Activated T-helper 2 cell treated with anti-CD3 and anti-CD28 coated beads, Interferon-gamma antibody, Interleukin-2, Interleukin-4, amounts not matched to agents 10 μg/mL and 5 μg/mL and 100 μg/mL, durations not matched to agents 14 hours and 24 hours and 36 hours (primary cell): ENCODE measurements around the gene PHACTR1. TPM values are rescaled to one million over a fixed set of nuclear protein-coding genes. Genes with fewer than 3 reads are reported as not detected.
"Not testable (repeated sequence)": the region's sequence is repeated elsewhere in the genome, so short reads cannot be mapped to it uniquely, and the experiment has no call there.

Experiments
- DNase-seq: peaks from one replicate; pipeline ENCODE4 v3.0.0; 2021; ENCODE audit warnings: low spot score
- H3K27ac Mint-ChIP-seq: one replicate; pipeline ENCODE4 v1.8.0; 2021; ENCODE audit warnings: mixed read lengths
- H3K27me3 Mint-ChIP-seq: one replicate; pipeline ENCODE4 v1.8.0; 2021; ENCODE audit warnings: low read depth, mixed read lengths
- H3K36me3 Mint-ChIP-seq: one replicate; pipeline ENCODE4 v1.8.0; 2021; ENCODE audit warnings: low read depth, mixed read lengths
- H3K4me1 Mint-ChIP-seq: one replicate; pipeline ENCODE4 v1.8.0; 2021; ENCODE audit warnings: low read depth, mixed read lengths
- H3K4me3 Mint-ChIP-seq: one replicate; pipeline ENCODE4 v1.8.0; 2021; ENCODE audit warnings: low read depth, mild to moderate bottlenecking, moderate library complexity, mixed read lengths
- H3K9me3 Mint-ChIP-seq: one replicate; pipeline ENCODE4 v1.8.0; 2021; ENCODE audit warnings: mixed read lengths
- intact Hi-C: fragments of 100-400 bp; cut with micrococcal nuclease; formaldehyde crosslinking; loops from one replicate; pipeline ENCODE4 v1.15.1; 2023
- total RNA-seq: library from RNA; stranded (reverse); gene quantifications from 2 replicates; pipeline ENCODE4 v1.2.3, GENCODE V29; 2022

PHACTR1 gene
- total RNA-seq, 1 donor from 2014 or later: 0.11 TPM

DNA sequence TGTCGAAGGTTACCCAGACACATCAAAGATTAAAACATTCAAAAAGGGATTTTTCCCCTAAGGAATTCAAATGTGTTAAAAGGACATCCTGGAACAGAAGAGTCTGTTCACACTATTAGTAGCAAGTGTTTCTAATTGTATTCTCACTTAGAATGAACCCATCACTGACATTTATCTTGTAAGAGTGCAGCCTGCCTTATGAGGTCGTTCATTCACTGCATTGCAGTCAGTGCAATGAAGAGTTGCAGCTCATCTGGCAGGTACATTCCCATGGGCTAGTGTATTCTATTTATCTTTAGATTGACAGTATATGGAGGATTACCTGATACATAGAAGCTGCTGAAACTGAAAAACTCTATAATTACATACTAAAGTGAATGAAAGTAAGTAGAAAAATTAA is 36.5 kb downstream of the PHACTR1 start:
- H3K9me3 Mint-ChIP-seq: no peaks in the 10 kb centered on the region
- no peaks in the 10 kb centered on the region for H3K36me3 Mint-ChIP-seq
- intact Hi-C loops: no loop called here
- H3K27ac Mint-ChIP-seq: no peak overlapping the region
- peaks cover 17% of the 10 kb centered on the region for H3K27me3 Mint-ChIP-seq
- H3K4me3 Mint-ChIP-seq: no peak overlapping the region
- no peaks in the 10 kb centered on the region for H3K4me1 Mint-ChIP-seq
- DNase-seq: no peak

GRCh38 chr6:12760226-12760625 is 43.7 kb downstream of the PHACTR1 start:
- no peak for DNase-seq
- no peaks in the 10 kb centered on the region for H3K36me3 Mint-ChIP-seq
- no peak overlapping the region for H3K27ac Mint-ChIP-seq
- H3K9me3 Mint-ChIP-seq: no peaks in the 10 kb centered on the region
- H3K4me3 Mint-ChIP-seq: no peak overlapping the region
- no peaks in the 10 kb centered on the region for H3K27me3 Mint-ChIP-seq
- no peaks in the 10 kb centered on the region for H3K4me1 Mint-ChIP-seq
- intact Hi-C loops: no loop called here

GRCh38 chr6:12760911-12761310 is 44.3 kb downstream of the PHACTR1 start:
- Mint-ChIP-seq H3K4me1 (no peaks in the 10 kb centered on the region), H3K27me3 (no peaks in the 10 kb centered on the region), H3K36me3 (no peaks in the 10 kb centered on the region), H3K9me3 (no peaks in the 10 kb centered on the region), H3K27ac (no peak overlapping the region), H3K4me3 (no peak overlapping the region)
- intact Hi-C loops: no loop called here
- no peak for DNase-seq

DNA sequence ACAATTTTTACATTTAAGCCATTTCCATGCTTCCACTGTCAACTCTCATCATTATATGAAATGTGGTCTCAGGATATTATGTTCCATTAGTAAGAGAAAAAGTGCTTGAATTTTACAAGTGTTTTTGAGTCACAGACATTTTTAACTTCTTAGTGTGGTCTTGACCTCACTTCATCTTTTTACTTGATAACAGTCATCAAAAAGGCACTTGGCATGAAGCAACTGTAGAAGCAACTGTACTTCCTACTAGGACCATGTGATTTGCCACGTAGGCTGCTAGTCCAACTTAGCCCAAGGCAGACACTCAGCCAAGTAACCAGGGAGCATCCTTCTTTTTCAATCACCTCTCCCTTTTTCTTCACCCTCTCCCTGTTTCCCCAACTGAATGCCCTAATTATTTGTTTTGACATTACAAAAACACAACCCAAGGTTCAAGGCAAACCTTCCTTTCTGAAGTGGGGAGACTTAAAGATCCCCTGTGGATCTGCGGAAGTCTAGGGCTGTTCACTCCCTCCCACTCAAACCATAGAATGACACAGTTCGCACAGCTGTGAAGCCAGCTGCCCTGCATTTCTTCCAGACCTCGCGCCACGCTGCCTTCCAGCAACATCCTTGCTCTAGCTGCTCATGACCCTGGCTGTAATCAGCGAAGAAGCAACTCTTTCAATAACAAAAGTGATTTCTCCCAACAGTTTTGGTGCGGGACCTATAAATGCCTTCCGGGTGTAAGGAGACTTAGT is 45.0 kb downstream of the PHACTR1 start:
- no peak for DNase-seq
- intact Hi-C loops: no loop called here
- no peaks in the 10 kb centered on the region for H3K4me1 Mint-ChIP-seq

GRCh38 chr6:12762731-12763434 is 46.3 kb downstream of the PHACTR1 start:
- intact Hi-C loops, H3K27me3 Mint-ChIP-seq, H3K9me3 Mint-ChIP-seq, H3K4me1 Mint-ChIP-seq, DNase-seq, H3K4me3 Mint-ChIP-seq, H3K27ac Mint-ChIP-seq, H3K36me3 Mint-ChIP-seq: not testable (repeated sequence)

More for the DNA sequence above, 45.0 kb downstream of the PHACTR1 start:
- Mint-ChIP-seq H3K9me3 (no peaks in the 10 kb centered on the region), H3K27ac (no peak overlapping the region), H3K27me3 (no peaks in the 10 kb centered on the region), H3K36me3 (no peaks in the 10 kb centered on the region), H3K4me3 (no peak overlapping the region)

DNA sequence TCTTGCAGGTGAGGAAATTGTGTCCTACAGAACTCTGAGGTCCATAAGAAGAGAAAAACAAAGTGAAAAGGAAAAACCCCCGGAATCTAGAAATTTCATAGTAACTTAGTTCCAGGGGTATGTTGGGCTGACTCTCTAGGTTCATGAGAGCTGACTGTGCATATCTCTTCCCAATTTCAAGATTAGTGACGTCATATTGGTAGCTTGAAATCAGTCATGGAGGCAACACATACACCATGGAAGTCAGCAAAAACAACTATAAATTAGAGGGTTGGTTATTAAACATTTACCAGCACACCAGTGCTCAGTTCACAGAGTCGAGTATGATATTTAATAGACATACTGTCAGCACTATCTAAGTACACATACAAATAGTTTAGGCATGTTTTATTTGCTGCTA is 49.8 kb downstream of the PHACTR1 start:
- Mint-ChIP-seq H3K27me3 (no peaks in the 10 kb centered on the region), H3K4me1 (no peaks in the 10 kb centered on the region), H3K36me3 (no peaks in the 10 kb centered on the region), H3K27ac (no peak overlapping the region), H3K4me3 (no peak overlapping the region), H3K9me3 (no peaks in the 10 kb centered on the region)
- intact Hi-C loops: no loop called here
- no peak for DNase-seq

DNA sequence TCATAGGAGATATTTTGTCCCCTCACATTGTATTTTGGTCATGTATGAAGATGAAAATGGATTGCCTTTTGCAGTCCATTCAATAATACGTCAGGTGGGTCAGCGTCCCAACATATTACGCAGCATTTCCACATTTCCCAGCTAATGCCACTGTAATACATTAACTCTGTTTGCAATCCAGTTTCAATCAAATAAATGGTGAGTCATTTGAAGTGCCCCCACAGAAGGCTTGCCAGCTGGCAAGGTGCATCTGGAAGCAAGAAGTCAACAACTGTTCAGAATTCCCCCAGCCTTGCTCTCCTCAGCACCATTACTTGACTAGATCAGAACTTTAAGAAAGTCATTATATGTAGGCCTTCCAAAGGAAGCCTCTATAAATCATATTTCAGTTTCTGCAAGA is 50.4 kb downstream of the PHACTR1 start:
- H3K27ac Mint-ChIP-seq: no peak overlapping the region
- intact Hi-C loops: no loop called here

GRCh38 chr6:12769556-12770256 is 53.1 kb downstream of the PHACTR1 start:
- intact Hi-C loops: no loop called here
- H3K9me3 Mint-ChIP-seq: no peaks in the 10 kb centered on the region
- H3K27me3 Mint-ChIP-seq: no peaks in the 10 kb centered on the region
- DNase-seq: no peak
- no peaks in the 10 kb centered on the region for H3K36me3 Mint-ChIP-seq
- no peaks in the 10 kb centered on the region for H3K4me1 Mint-ChIP-seq
- H3K4me3 Mint-ChIP-seq: no peak overlapping the region
- no peak overlapping the region for H3K27ac Mint-ChIP-seq

More for the DNA sequence above, 50.4 kb downstream of the PHACTR1 start:
- Mint-ChIP-seq H3K4me1 (no peaks in the 10 kb centered on the region), H3K27me3 (no peaks in the 10 kb centered on the region), H3K36me3 (no peaks in the 10 kb centered on the region), H3K4me3 (no peak overlapping the region), H3K9me3 (no peaks in the 10 kb centered on the region)
- no peak for DNase-seq

DNA sequence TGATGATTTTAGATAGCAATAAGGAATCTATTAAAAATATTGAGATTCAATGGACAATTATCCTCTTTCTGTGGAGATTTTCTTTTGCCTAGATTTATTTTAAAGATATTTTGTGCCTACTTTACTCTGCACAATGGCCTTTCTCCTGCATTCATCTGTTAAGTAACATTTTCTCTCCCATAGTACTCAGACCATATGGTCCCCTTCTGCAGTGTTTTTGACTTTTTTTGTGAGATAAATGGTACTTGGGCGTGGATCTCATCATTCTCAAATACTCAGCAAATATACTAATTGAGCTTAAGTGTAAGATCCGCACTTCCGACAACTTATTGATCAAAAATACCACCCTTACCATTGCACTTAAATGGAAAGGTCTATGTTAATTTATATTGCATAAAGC is 55.8 kb downstream of the PHACTR1 start:
- Mint-ChIP-seq H3K9me3 (no peaks in the 10 kb centered on the region), H3K4me1 (no peaks in the 10 kb centered on the region), H3K27ac (no peak overlapping the region), H3K27me3 (no peaks in the 10 kb centered on the region), H3K4me3 (no peak overlapping the region), H3K36me3 (no peaks in the 10 kb centered on the region)
- DNase-seq: no peak
- intact Hi-C loops: no loop called here

- DNase-seq: no peak
- intact Hi-C loops: no loop called here
- Mint-ChIP-seq H3K4me1 (no peaks in the 10 kb centered on the region), H3K27me3 (no peaks in the 10 kb centered on the region), H3K9me3 (no peaks in the 10 kb centered on the region), H3K36me3 (no peaks in the 10 kb centered on the region), H3K27ac (no peak overlapping the region), H3K4me3 (no peak overlapping the region)
Measured at GRCh38 chr6:12776291-12776690, 59.7 kb downstream of the PHACTR1 start.

GRCh38 chr6:12779772-12780171 is 63.2 kb downstream of the PHACTR1 start:
- DNase-seq: no peak
- Mint-ChIP-seq H3K9me3 (no peaks in the 10 kb centered on the region), H3K27me3 (no peaks in the 10 kb centered on the region), H3K27ac (no peak overlapping the region), H3K4me1 (no peaks in the 10 kb centered on the region), H3K36me3 (no peaks in the 10 kb centered on the region), H3K4me3 (no peak overlapping the region)
- intact Hi-C loops: no loop called here

GRCh38 chr6:12782136-12782535 is 65.6 kb downstream of the PHACTR1 start:
- Mint-ChIP-seq H3K27me3 (no peaks in the 10 kb centered on the region), H3K4me1 (no peaks in the 10 kb centered on the region), H3K9me3 (no peaks in the 10 kb centered on the region), H3K36me3 (no peaks in the 10 kb centered on the region), H3K27ac (no peak overlapping the region), H3K4me3 (no peak overlapping the region)
- no peak for DNase-seq
- intact Hi-C loops: no loop called here

- H3K27ac Mint-ChIP-seq: no peak overlapping the region
- H3K27me3 Mint-ChIP-seq: no peaks in the 10 kb centered on the region
- no peak for DNase-seq
- no peaks in the 10 kb centered on the region for H3K36me3 Mint-ChIP-seq
- H3K4me1 Mint-ChIP-seq: no peaks in the 10 kb centered on the region
- H3K4me3 Mint-ChIP-seq: no peak overlapping the region
- H3K9me3 Mint-ChIP-seq: no peaks in the 10 kb centered on the region
- intact Hi-C loops: no loop called here
Measured at GRCh38 chr6:12785301-12785700, 68.7 kb downstream of the PHACTR1 start.
